NCI-H526 (cell line): ENCODE data around the gene HAUS3.

Experiments used
- DNase-seq, 2 experiments: peaks; one replicate each; lab custom pipeline; 2025; lab: John Stamatoyannopoulos, UW

The HAUS3 gene, protein sequence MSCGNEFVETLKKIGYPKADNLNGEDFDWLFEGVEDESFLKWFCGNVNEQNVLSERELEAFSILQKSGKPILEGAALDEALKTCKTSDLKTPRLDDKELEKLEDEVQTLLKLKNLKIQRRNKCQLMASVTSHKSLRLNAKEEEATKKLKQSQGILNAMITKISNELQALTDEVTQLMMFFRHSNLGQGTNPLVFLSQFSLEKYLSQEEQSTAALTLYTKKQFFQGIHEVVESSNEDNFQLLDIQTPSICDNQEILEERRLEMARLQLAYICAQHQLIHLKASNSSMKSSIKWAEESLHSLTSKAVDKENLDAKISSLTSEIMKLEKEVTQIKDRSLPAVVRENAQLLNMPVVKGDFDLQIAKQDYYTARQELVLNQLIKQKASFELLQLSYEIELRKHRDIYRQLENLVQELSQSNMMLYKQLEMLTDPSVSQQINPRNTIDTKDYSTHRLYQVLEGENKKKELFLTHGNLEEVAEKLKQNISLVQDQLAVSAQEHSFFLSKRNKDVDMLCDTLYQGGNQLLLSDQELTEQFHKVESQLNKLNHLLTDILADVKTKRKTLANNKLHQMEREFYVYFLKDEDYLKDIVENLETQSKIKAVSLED

DNA sequence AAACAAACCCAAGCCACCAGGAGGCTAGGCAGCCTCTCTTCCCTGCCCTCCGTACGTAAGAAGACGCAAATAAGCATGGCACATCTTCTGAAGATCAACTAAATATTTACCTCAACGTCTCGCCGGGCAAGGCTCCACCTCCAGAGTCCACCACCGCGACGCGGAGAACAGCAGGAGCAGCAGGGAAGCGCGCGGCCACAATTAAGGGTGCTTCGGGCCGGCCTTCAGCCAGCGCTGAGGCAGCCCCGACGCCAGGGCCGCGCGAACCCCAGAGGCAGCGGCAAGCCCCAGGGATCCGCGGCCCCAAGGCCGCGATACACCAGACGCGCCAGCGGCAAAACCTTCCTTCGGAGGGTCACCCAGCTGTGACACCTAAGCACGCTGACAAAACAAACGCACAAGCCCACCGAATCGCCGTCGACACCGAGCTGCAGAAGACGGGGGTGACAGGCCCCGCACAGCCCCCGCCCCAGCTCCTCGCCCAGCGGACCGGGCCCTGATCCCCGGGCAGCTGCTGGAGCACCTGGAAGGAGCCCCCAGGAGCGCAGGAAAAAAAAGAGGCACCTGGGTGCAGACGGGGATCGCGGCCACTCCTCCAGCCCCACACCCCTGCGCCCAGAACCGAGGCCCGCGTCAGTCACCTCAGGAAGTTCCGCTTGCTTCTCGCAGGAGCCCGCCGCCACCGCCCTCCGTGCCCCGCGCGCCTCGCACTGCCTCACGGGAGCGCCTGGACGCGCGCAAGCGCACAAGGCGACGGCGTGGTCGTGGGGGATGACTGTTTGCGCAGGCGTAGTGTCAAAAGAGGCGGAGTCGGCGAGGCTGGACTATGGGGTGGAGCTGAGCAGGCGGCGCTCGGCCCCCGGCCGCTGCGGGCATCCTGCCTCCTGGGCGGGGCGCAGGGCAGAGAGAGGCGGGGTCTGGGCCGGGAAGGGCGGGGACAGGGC lies at the start of gene HAUS3, which contains the start of gene POLN:
TSS of gene HAUS3 (minus strand) at position 712 of the 944 bp plus-strand sequence. CDS start 1,175 bp downstream, outside the sequence.
TSS of gene POLN (minus strand) at position 712 of the 944 bp plus-strand sequence. CDS start 12,890 bp downstream, outside the sequence.
- peak; percentile 91 to 98 for DNase-seq

DNA sequence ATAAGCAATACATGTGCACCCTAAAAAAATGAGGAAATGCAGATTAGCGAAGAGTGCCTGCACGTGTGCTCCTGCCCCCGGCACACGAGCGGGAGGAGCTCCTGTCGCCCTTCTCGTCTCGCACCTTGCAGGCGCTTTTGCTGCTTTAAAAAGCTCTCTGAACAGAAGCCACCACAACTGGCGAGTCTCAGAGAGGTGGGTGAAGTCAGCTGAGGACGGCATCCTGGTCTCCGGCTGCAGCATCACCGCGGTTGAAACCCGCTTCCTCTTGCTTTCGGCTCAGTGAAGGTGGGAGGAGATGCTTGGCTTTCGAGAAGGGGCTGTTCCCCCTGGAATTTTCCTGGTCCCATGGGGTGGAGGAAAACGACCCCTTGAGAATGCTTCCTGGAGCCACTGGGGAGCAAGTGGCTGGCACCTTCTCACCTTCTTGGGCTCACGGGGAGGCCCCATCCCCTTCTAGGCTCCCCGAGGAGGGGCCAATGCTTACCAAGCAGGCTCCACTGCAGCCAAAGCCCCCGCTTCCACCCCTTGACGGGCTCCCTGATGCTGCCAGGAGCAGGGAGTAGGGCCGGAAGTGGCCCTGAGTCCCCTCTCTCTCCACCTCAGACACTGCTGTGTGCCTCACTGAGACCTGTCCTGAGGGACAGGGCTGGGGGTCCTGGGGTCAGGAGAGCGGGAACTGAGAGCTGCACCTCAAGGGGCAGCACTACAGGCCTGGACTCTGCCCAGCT lies 49.2 kb upstream of the HAUS3 start:
- no peak for DNase-seq

DNA sequence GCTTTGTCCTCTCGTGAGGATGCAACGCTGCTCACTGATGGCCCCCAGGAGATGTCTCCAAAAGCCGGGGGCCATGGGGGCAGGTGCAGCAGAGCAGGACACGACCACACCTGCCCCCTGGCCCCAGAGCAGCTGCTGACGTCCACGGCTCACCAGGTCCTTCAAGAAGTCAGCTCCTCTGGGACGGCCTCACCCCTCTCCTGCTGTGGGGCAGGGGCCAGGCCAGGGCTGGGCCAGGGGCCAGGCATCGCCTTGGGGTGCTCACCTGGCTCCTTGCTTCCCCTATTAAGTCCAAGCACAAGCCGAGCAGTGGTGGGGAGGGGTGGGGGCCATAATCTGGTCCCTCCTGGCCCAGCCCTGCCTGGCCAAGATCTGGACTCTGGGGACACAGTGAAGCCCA lies 48.6 kb upstream of the HAUS3 start:
- DNase-seq = no peak

DNA sequence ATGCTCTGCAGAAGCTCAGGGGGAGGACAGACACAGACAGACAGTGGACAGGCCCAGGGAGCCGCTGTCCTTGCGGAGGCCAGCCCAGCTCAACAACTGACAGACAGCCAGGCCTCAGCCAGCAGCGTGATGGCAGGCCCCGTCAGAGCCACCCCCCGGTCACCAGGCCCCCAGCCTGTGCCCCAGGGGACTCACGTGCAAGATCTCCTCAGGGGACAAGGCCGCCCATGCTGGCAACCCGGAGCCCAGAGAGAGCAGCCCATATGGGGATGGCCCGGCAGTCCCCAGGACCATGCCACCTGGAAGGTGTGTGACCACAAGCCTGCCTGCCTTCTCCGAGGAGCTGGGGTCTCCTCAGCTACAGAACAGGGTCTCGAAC lies 48.0 kb upstream of the HAUS3 start:
- no peak for DNase-seq

DNA sequence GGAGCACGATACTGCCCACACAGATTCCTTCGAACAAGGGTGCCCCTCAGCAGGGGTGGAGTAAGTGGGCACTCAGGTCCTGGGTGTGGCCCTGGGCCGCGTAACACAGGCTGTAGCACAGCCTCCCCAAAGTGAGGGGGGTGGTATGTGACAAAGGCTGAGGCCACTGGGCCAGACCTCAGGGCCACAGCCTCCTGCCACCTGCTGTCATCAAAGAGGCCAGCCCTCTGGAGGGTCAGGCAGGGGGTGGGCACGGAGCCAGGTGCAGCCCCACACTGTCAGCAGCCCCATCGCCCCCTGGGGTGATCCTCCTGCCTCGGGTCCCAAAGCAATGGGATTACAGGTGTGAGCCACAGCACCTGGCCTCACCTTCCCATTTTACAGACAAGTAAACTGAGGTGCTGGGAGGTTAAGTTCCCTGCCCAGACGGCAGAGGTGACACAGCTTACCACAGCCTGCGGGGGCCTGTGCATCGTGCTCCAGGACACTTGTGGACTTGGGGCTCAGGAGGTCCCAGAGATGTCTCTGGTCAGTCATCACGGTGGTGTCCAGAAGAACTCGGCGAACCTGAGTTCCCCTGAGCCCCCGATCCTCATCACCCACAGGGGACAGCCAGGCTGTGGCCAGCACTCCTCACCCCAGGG lies 47.5 kb upstream of the HAUS3 start:
- no peak for DNase-seq

DNA sequence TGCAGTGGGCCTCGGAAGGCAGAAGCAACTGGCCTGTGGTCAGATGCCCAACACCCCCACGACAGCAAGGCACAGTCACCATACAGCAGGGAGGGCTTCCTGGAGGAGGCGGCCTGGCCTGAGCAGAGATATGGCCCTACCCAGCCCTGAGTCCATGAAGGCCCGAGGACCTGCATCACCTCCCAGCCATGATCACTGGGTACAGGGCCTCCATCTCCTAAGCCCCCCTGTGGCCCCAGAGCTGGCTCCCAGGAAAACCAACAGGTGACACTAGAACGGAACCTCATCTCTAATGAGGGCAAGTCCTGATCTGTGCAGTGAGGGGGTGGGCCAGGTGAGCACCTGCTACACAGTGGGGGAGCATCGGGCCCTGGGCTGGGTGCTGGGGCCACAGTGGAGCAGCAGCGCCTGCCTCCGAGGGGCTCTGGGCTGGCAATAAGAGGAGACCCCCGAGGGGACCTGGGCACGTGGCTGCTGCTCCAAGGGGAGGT lies 46.2 kb upstream of the HAUS3 start:
- no peak for DNase-seq

DNA sequence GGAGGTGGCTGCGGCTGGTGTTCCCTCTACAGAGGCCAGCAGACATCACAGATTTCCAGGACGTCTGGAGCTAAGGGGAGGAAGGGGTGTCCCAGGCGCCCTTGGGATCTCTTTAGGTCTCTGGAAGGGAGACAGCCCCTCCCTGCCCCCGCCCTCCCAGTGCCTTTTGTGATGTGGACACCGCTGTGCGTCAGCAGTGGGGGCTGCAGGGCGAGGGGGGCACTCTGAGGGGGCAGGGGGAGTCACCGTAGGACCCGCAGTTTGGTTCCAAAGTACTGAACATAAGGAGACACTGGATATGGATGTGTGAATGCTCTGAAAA lies 45.6 kb upstream of the HAUS3 start:
- no peak for DNase-seq

DNA sequence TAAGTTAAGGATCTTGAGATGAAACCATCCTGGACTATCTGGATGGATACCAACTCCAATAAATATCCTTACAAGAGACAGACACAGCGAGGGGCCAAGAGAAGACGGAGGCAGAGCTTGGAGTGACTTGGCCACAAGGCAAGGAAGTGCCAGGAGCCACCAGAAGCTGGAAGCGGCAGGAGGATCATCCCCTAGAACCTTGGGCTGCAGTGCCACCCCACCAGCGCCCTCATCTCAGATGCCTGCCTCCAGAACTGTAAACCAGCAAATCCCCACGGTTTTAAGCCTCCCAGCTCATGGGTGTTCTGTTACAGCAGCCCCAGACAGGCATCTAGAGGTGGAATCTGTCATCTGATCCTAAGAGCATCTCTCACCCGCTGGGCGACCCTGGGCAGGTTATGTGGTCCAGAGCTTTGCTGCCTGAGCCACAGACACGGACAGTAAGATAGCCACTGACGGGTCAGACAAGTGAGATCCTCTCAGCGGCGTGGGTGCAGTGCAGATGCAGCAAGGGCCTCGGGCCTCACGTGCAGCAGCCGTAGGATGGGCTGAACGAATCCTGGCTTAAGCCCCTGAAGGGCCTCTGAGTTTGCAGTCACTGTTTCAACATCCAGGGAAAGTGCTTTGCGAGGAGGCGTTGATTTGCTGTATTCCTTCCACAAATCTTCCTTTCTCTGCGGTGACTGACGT lies 45.1 kb upstream of the HAUS3 start:
- no peak for DNase-seq

DNA sequence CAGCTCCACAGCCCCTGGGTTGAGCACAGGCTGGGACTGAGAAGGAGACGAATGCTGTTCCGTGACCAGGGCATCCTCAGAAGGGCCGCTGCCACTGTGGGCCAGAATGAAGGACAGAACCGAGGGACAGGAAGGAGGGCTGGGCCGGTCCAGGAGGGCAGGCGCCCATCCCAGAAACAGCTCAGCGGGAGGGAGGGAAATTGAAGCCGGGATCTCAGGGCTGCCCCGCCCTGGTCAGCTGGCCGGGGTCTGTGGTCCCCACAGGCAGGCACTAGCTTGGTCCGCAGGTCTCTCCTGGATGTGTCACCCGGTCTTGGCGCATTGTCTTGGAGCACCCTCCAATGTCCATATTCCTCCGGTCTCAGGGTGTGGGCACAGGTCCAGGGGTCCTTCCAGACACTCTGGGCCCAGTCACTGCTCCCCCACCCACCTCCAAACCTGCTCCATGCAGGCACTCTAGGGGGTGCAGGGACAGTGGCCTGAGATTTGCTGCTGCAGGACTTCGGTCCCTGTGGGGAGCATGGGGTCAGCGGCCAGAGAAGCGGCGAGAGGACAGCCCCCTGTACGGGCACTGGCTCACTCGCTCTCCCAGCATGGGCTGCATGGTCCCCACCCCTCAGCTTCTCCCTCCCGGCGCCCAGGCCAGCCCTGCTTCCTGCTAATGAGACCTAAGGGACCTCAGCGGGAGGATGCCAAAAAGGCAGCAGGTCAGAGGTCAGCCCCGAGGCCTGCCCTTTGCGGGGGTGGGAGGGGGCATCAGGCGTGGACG lies 43.9 kb upstream of the HAUS3 start:
- DNase-seq = no peak

DNA sequence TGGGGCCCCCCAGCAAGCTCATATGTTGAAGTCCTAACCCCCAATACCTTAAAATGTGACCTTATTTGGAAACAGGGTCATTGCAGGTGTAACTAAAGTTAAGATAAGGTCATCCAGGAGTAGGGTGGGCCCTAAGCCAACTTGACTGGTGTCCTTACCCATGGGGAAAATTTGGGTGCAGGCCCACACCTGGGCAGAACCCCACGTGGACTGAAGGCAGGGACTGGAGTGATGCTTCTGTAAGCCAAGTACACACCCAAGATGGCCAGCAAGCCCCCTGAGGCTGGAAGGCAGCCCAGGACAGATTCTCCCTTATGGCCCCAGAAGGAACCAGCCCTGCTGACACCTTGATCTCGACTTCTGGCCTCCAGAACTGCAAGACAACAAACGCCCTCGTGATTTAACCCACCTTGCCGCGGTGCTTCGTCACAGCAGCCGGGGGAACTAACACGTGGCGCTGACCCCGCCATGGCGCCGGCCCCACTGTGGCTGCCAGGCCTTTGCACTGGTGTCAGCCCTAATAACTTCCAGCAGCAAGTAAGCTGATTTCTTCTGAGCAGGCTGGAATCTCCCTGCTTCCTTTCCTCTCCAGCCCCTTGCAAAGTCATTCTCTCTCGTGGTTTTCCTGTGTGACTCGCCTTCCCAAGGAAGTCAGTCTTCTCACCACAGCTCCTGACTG lies 43.2 kb upstream of the HAUS3 start:
- DNase-seq = no peak

DNA sequence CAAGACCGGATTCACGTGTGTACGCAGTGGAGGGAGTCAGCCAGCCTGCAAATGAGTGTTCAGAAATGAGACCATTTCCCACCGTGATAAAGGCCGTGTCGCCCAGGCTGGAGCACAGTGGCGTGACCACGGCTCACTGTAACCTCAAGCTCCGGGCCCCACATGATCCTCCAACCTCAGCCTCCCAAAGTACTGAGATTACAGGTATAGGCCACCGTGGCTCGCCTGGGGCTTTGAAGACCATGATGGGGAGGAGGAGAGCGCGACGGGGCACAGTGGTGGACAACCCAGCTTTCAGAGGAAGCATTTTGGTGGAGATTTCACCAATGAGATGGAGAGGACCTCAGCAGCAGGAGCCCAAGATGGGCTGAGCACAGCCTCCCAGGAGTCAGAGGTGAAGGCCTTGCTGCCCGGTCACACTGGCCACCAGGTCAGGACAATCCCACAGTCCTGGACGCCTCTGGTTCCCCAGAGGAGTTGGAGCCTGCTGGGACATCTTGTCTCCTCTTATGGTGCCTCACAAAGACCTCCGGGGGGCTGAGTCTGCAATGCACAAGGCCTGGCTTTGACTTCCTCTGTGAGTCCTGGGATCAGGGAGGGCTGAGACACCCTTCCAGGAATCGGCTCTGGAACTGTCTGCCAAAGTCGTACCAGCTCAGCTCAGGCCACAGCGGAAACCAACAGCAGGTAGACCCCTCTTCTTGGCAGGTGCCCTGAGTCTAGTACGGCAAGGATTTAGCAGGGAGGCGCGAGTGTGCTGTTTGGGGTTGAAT lies 42.4 kb upstream of the HAUS3 start:
- DNase-seq = no peak

DNA sequence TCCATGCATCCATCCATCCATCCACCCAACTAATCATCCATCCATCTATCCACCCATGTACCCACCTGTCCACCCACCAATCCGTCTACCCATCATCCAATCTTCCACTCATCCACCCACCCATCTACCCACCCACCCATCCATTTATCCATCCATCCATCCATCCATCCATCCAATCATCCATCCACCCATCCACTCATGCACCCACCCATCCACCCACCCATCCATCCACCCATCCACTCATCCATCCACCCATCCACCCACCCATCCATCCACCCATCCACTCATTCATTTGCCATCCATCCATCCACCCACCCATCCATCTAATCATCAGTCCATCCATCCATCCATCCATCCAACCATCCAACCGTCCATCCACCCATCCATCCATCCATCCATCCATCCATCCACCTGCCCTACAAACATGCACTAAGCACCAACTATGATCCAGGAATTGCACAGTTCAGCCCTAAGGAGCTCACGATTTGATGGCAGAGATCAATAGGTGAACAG lies 41.3 kb upstream of the HAUS3 start:
- no peak for DNase-seq

DNA sequence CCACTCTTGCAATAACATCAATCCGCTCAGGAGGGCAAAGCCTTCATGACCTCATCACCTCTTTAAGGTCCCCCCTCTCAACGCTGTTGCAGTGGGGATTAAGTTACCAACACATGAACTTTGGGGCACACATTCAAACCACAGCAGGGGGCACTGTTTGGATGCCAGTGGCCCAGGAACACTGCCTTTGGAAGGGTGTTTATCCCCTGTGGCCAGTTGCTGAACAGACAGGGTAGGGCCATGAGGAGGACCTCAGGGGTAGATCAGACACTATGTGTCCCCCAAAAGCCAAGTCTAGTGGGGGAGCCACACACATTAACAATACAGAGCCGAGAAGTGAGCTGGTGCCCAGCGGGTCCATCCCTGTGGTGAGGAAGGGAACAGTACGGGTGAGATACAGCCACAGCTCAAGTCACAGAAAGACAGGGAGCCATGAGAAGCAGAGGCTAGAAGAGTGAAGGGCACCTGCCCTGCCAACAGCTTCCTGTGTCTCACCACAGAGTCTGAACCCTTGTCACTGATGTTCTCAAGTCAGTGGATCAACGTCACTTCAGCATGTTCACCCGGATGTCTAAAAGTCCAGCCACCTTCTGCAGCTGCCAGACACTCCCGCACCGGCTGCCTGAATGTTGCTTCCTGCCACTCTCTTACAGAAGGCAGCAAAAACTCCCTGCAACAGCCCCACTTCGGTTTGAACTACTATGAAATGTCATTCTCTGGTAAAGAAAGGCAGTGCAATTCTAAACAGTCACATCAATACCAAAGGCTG lies 39.8 kb upstream of the HAUS3 start:
- peak in 1 of 2 experiments; percentile 15 for DNase-seq

DNA sequence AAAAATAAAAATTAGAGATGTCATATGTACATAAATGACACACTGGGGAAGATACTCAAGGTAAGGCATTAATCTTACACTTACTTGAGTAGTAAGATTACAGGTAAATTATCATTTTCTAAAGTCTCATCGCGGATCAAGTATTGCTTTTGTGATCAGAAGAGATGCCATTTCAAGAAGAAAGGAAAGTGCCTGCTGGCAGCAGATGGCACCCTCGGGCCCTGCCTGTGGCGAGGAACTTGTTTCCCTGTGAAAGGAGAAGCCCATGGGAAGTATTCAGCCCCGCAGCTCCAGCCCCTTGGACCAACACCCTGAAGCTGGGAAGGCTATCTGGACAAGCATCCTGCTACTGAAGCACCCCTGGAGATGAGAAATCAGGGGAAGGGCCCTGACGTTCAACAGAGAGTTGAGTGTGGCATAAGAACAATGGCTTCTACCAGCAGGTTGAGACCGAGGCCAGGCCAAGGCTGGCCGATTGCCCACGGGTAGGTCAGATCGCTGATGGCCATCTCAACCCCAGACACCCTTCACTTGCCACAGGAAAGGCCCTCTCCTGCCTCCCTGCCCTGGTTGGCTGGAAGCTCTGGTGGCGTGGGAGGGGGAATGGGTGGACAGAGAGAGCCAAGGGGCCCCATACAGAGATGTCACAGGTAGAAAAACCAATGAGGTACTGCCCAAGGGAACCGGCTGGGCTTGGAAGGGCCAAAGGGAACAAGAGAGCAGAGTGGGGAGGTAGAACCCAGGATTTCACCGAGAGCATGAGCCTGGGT lies 38.8 kb upstream of the HAUS3 start:
- DNase-seq = no peak

DNA sequence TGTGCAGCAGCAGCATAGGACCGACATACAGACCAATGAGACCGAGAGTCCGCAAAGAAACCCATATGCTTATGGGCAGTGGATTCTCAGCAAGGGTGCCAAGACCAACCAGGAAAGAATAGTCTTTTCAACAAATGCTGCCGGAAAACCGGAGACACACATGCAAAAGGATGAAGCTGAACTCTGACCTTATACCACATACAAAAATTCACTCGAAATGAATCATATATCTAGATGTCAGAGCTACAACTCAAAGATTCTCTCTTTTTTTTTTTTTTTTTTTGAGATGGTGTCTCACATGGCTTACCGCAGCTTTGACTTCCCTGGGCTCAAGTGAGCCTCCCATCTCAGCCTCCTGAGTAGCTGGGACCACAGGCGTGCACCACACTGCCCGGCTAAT lies 36.0 kb upstream of the HAUS3 start:
- DNase-seq = no peak

DNA sequence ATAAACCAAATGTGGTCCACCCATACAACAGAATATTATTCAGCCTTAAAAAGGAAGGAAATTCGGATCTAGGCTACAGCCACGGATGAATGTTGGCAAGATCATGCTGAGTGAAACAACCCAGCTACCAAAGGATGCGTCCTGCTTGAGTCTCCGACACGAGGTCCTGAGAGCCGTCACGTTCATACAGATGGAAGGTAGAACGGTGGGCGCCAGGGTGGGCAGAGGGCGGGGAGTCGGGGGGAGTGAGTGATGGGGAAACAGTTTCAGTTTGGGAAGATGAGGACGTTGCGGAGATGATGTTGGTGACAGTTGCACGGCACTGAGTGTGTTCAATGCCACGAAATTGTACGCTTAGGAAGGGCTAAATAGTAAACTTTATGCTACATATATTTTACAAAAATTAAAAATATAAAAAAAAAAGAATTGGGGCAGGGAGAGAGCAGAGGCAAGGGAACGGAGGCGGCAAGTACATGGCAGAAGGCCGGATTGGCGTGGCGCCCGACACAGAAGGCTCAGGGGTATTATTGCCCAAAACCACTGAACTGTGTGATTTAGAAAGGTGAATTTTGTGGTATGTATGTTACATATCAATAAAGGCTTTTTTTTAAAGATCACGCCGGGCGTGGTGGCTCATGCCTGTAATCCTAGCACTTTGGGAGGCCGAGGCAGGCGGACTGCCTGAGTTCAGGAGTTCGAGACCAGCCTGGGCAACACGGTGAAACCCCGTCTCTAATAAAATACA lies 34.8 kb upstream of the HAUS3 start:
- no peak for DNase-seq
